Type B pancreatic cell (in vitro differentiated cells): ENCODE results near the gene TRIM9. TPM values are rescaled to one million over a fixed set of nuclear protein-coding genes. Genes with fewer than 3 reads are reported as not detected.
A peak's percentile ranks its signal among the peaks of the same experiment; 100 is the strongest.

ENCODE experiments used
- DNase-seq: peaks from one replicate; pipeline ENCODE4 v3.0.0; 2021; ENCODE audit warnings: mixed read lengths; ENCODE audit not compliant: unreplicated experiment; ENCODE audit errors: extremely low spot score
- H3K27ac Mint-ChIP-seq: 2 replicates; pipeline ENCODE4 v1.8.0; 2021; ENCODE audit warnings: mild to moderate bottlenecking, mixed read lengths
- H3K27me3 Mint-ChIP-seq: 2 replicates; pipeline ENCODE4 v1.8.0; 2021; ENCODE audit warnings: mixed read lengths
- H3K36me3 Mint-ChIP-seq: 2 replicates; pipeline ENCODE4 v1.8.0; 2021; ENCODE audit warnings: mixed read lengths
- H3K4me1 Mint-ChIP-seq: one replicate; pipeline ENCODE4 v1.8.0; 2021; ENCODE audit warnings: mixed read lengths; ENCODE audit not compliant: unreplicated experiment
- H3K4me3 Mint-ChIP-seq: 2 replicates; pipeline ENCODE4 v1.8.0; 2021; ENCODE audit warnings: mild to moderate bottlenecking, mixed read lengths
- H3K9me3 Mint-ChIP-seq: 2 replicates; pipeline ENCODE4 v1.8.0; 2021; ENCODE audit warnings: mixed read lengths
- CTCF ChIP-seq: fragments of 200-600 bp; sonication (generic); conservative IDR thresholded peaks from 2 replicates; pipeline ENCODE4 v1.5.0; 2021; ENCODE audit warnings: antibody characterized with exemption, mild to moderate bottlenecking
- total RNA-seq: library from RNA; stranded (reverse); gene quantifications from 2 replicates; pipeline ENCODE4 v1.2.1, GENCODE V29; 2021; ENCODE audit warnings: low replicate concordance

The TRIM9 gene
- total RNA-seq, 1 donor from 2014 or later, result 3.7 TPM

- Mint-ChIP-seq H3K4me1 (peaks cover 23% of the 10 kb centered on the region), H3K36me3 (no peaks in the 10 kb centered on the region), H3K9me3 (no peaks in the 10 kb centered on the region), H3K4me3 (no peak overlapping the region), H3K27me3 (no peaks in the 10 kb centered on the region), H3K27ac (no peak overlapping the region)
- TF ChIP-seq CTCF, result no peak
- no peak for DNase-seq
These were observed 24.1 kb upstream of the TRIM9 start for GRCh38 chr14:51118993-51119392.

GRCh38 chr14:51117593-51117992, 22.7 kb upstream of the TRIM9 start:
- no peaks in the 10 kb centered on the region for H3K36me3 Mint-ChIP-seq
- H3K27ac Mint-ChIP-seq, result no peak overlapping the region
- peaks cover 19% of the 10 kb centered on the region for H3K4me1 Mint-ChIP-seq
- no peaks in the 10 kb centered on the region for H3K27me3 Mint-ChIP-seq
- no peak overlapping the region for H3K4me3 Mint-ChIP-seq
- TF ChIP-seq CTCF, result no peak
- no peaks in the 10 kb centered on the region for H3K9me3 Mint-ChIP-seq
- DNase-seq, result no peak

- no peak for TF ChIP-seq CTCF
- H3K9me3 Mint-ChIP-seq, result no peaks in the 10 kb centered on the region
- H3K27me3 Mint-ChIP-seq, result no peaks in the 10 kb centered on the region
These were observed 21.8 kb upstream of the TRIM9 start for GRCh38 chr14:51116682-51117081.

GRCh38 chr14:51109651-51110050, 14.7 kb upstream of the TRIM9 start:
- TF ChIP-seq CTCF, result no peak
- no peaks in the 10 kb centered on the region for H3K4me1 Mint-ChIP-seq
- no peak overlapping the region for H3K27ac Mint-ChIP-seq
- no peak for DNase-seq
- H3K9me3 Mint-ChIP-seq, result no peaks in the 10 kb centered on the region
- peaks cover 3% of the 10 kb centered on the region for H3K27me3 Mint-ChIP-seq
- H3K36me3 Mint-ChIP-seq, result no peaks in the 10 kb centered on the region
- no peak overlapping the region for H3K4me3 Mint-ChIP-seq

More at GRCh38 chr14:51116682-51117081, 21.8 kb upstream of the TRIM9 start:
- DNase-seq, result no peak
- peak overlapping the region; percentile 13 for H3K4me3 Mint-ChIP-seq
- peaks cover 14% of the 10 kb centered on the region for H3K4me1 Mint-ChIP-seq
- no peaks in the 10 kb centered on the region for H3K36me3 Mint-ChIP-seq
- H3K27ac Mint-ChIP-seq, result peak overlapping the region; percentile 20

GRCh38 chr14:51107801-51108200, 12.9 kb upstream of the TRIM9 start:
- no peak for DNase-seq
- no peak overlapping the region for H3K4me3 Mint-ChIP-seq
- H3K36me3 Mint-ChIP-seq, result no peaks in the 10 kb centered on the region
- peaks cover 3% of the 10 kb centered on the region for H3K27me3 Mint-ChIP-seq
- H3K9me3 Mint-ChIP-seq, result no peaks in the 10 kb centered on the region
- TF ChIP-seq CTCF, result no peak
- no peaks in the 10 kb centered on the region for H3K4me1 Mint-ChIP-seq
- no peak overlapping the region for H3K27ac Mint-ChIP-seq

GRCh38 chr14:51104467-51104866, 9.6 kb upstream of the TRIM9 start:
- Mint-ChIP-seq H3K27ac (no peak overlapping the region), H3K4me3 (no peak overlapping the region), H3K27me3 (peaks cover 7% of the 10 kb centered on the region), H3K4me1 (no peaks in the 10 kb centered on the region), H3K9me3 (no peaks in the 10 kb centered on the region), H3K36me3 (no peaks in the 10 kb centered on the region)
- DNase-seq, result no peak
- no peak for TF ChIP-seq CTCF
